H1 (cell line): Measurements from ENCODE around the gene WNT9A. TPM values are rescaled to one million over a fixed set of nuclear protein-coding genes. Genes with fewer than 3 reads are reported as not detected.
A peak's percentile ranks its signal among the peaks of the same experiment; 100 is the strongest.

Experiments
- CTCF ChIA-PET: fragments of 300-600 bp; sonication (Branson Sonifier 250); formaldehyde crosslinking; loops from one replicate; lab custom pipeline; 2021; ENCODE audit not compliant: partially characterized antibody; lab: Charles Lee
- POLR2A ChIA-PET: fragments of 300-600 bp; sonication (Branson Sonifier 250); formaldehyde crosslinking; loops from one replicate; lab custom pipeline; 2021; ENCODE audit warnings: inconsistent platforms; ENCODE audit not compliant: partially characterized antibody; lab: Charles Lee
- DNase-seq, 2 experiments: peaks; one replicate each; pipeline versions ENCODE4 v3.0.0 to v3.0.0-alpha.2; 2010 to 2022; ENCODE audit warnings: low spot score in 2 of 2, low read depth in 1 of 2, mixed read lengths in 1 of 2
- FAIRE-seq: peaks from 2 replicates; lab custom pipeline; 2011; peaks lifted over from hg19 to GRCh38; lab: Jason Lieb, UNC
- H2AFZ ChIP-seq: 2 replicates; pipeline ENCODE4 v1.8.1; 2012; ENCODE audit warnings: low read length, inconsistent platforms
- H2AK5ac ChIP-seq: 2 replicates; pipeline ENCODE4 v1.6.1; 2013; ENCODE audit warnings: low read depth, low read length
- H2BK120ac ChIP-seq: replicated peaks from 2 replicates; pipeline ENCODE3; 2013; ENCODE audit warnings: low read depth, low read length, inconsistent platforms
- H2BK12ac ChIP-seq: 2 replicates; pipeline ENCODE4 v1.6.1; 2013; ENCODE audit warnings: low read depth, low read length
- H2BK15ac ChIP-seq: 2 replicates; pipeline ENCODE4 v1.6.1; 2013; ENCODE audit warnings: low read length
- H2BK20ac ChIP-seq: 2 replicates; pipeline ENCODE4 v1.6.1; 2013; ENCODE audit warnings: low read length
- H2BK5ac ChIP-seq: 2 replicates; pipeline ENCODE4 v1.6.1; 2013; ENCODE audit warnings: low read depth, low read length
- H3K14ac ChIP-seq: 2 replicates; pipeline ENCODE4 v1.6.1; 2013; ENCODE audit warnings: inconsistent platforms; ENCODE audit not compliant: insufficient read length
- H3K18ac ChIP-seq: 2 replicates; pipeline ENCODE4 v1.6.1; 2013; ENCODE audit warnings: low read length; ENCODE audit errors: extremely low read depth
- H3K23ac ChIP-seq: 2 replicates; pipeline ENCODE4 v1.6.1; 2013; ENCODE audit warnings: inconsistent platforms; ENCODE audit not compliant: insufficient read length
- H3K23me2 ChIP-seq: 2 replicates; pipeline ENCODE4 v1.6.1; 2013; ENCODE audit warnings: low read depth, low read length
- H3K27ac ChIP-seq: 2 replicates; pipeline ENCODE4 v1.6.1; 2011; ENCODE audit warnings: low read depth, low read length, inconsistent platforms
- H3K27me3 ChIP-seq, 4 experiments: replicated peaks in 1 of 4; 1 replicate in 1 of 4; 2 replicates in 3 of 4; pipeline versions ENCODE4 v1.6.1 to v1.8.1; 2011 to 2013; ENCODE audit warnings: low read length in 3 of 4, mild to moderate bottlenecking in 3 of 4, inconsistent platforms in 2 of 4, mixed read lengths in 2 of 4, moderate library complexity in 1 of 4; ENCODE audit not compliant: control insufficient read depth in 3 of 4, insufficient read depth in 3 of 4; ENCODE audit errors: extremely low read depth in 1 of 4
- H3K36me3 ChIP-seq, 4 experiments: 2 replicates each; pipeline versions ENCODE4 v1.6.1 to v1.8.1; 2011 to 2013; ENCODE audit warnings: mild to moderate bottlenecking in 4 of 4, low read length in 3 of 4, moderate library complexity in 2 of 4, control low read depth in 1 of 4, inconsistent platforms in 1 of 4; ENCODE audit not compliant: insufficient read depth in 4 of 4, control insufficient read depth in 2 of 4
- H3K4ac ChIP-seq: replicated peaks from 2 replicates; pipeline ENCODE3; 2013; ENCODE audit warnings: low read length, low read depth, mixed read lengths, inconsistent platforms; ENCODE audit not compliant: insufficient read length
- H3K4me1 ChIP-seq, 4 experiments: replicated peaks in 1 of 4; 1 replicate in 1 of 4; 2 replicates in 3 of 4; pipeline versions ENCODE4 v1.6.1 to v1.8.1; 2011 to 2013; ENCODE audit warnings: low read length in 3 of 4, inconsistent platforms in 2 of 4, mixed read lengths in 1 of 4; ENCODE audit not compliant: insufficient read depth in 4 of 4, control insufficient read depth in 3 of 4
- H3K4me2 ChIP-seq, 2 experiments: 2 replicates each; pipeline versions ENCODE4 v1.6.1 to v1.8.1; 2011 to 2013; ENCODE audit warnings: low read depth in 2 of 2, low read length in 2 of 2, control low read depth in 1 of 2, inconsistent platforms in 1 of 2, mild to moderate bottlenecking in 1 of 2; ENCODE audit not compliant: insufficient read depth in 1 of 2
- H3K4me3 ChIP-seq, 4 experiments: fragments of 200-600, 300-600 bp in 1 of 4; sonication (generic), shearing (Covaris generic), sonication (Bioruptor Twin) in 1 of 4; 2 replicates each; pipeline versions ENCODE4 v1.5.1 to v1.8.1; 2011 to 2016; ENCODE audit warnings: low read length in 4 of 4, low read depth in 3 of 4, control low read depth in 2 of 4, inconsistent platforms in 2 of 4, mild to moderate bottlenecking in 2 of 4, mixed read lengths in 1 of 4, moderate library complexity in 1 of 4; ENCODE audit not compliant: insufficient read depth in 2 of 4; ENCODE audit errors: extremely low read depth in 1 of 4
- H3K56ac ChIP-seq: replicated peaks from 2 replicates; pipeline ENCODE3; 2013; ENCODE audit warnings: low read depth, mild to moderate bottlenecking, mixed read lengths, low read length, inconsistent platforms; ENCODE audit not compliant: insufficient read length
- H3K79me1 ChIP-seq: 2 replicates; pipeline ENCODE4 v1.6.1; 2013; ENCODE audit warnings: low read depth, low read length, control low read depth
- H3K79me2 ChIP-seq, 2 experiments: 2 replicates each; pipeline versions ENCODE4 v1.6.1 to v1.8.1; 2012 to 2013; ENCODE audit warnings: low read length in 2 of 2, mild to moderate bottlenecking in 2 of 2, inconsistent platforms in 1 of 2; ENCODE audit not compliant: insufficient read depth in 2 of 2, control insufficient read depth in 1 of 2
- H3K9ac ChIP-seq, 4 experiments: replicated peaks in 1 of 4; 1 replicate in 1 of 4; 2 replicates in 3 of 4; pipeline versions ENCODE4 v1.6.1 to v1.8.1; 2011 to 2013; ENCODE audit warnings: low read depth in 3 of 4, low read length in 3 of 4, control low read depth in 2 of 4, mild to moderate bottlenecking in 2 of 4, moderate library complexity in 2 of 4, inconsistent platforms in 1 of 4; ENCODE audit errors: extremely low read depth in 1 of 4
- H3K9me3 ChIP-seq, 2 experiments: 2 replicates each; pipeline versions ENCODE4 v1.6.1 to v1.8.1; 2012 to 2013; ENCODE audit warnings: mild to moderate bottlenecking in 2 of 2, moderate library complexity in 2 of 2, control low read depth in 1 of 2, inconsistent platforms in 1 of 2, low read depth in 1 of 2, low read length in 1 of 2, mixed read lengths in 1 of 2; ENCODE audit not compliant: insufficient read depth in 2 of 2
- H4K20me1 ChIP-seq, 2 experiments: replicated peaks in 1 of 2; 2 replicates each; pipeline versions ENCODE3 to v1.8.1; 2011 to 2013; ENCODE audit warnings: inconsistent platforms in 2 of 2, low read length in 2 of 2, mild to moderate bottlenecking in 1 of 2; ENCODE audit not compliant: insufficient read depth in 2 of 2, control insufficient read depth in 1 of 2
- H4K5ac ChIP-seq: 2 replicates; pipeline ENCODE4 v1.6.1; 2013; ENCODE audit warnings: low read length, low read depth, mixed read lengths, inconsistent platforms; ENCODE audit not compliant: insufficient read length
- H4K8ac ChIP-seq: 2 replicates; pipeline ENCODE4 v1.8.0; 2013; ENCODE audit warnings: mild to moderate bottlenecking, moderate library complexity, low read length, inconsistent platforms; ENCODE audit not compliant: insufficient read depth; ENCODE audit errors: extremely low read depth
- H4K91ac ChIP-seq: replicated peaks from 2 replicates; pipeline ENCODE3; 2013; ENCODE audit warnings: low read length, mixed read lengths, inconsistent platforms; ENCODE audit not compliant: insufficient read length
- E2F6 ChIP-seq: IDR thresholded peaks from 2 replicates; pipeline ENCODE4 v1.6.1; 2012; ENCODE audit warnings: inconsistent platforms
- GTF2F1 ChIP-seq: IDR thresholded peaks from 2 replicates; pipeline ENCODE4 v1.6.1; 2012; ENCODE audit warnings: low read depth, low read length, improper control_type of control experiment, borderline replicate concordance
- HDAC2 ChIP-seq, 2 experiments: fragments of 300-600 bp in 1 of 2; sonication (generic) in 1 of 2; IDR thresholded peaks; 2 replicates each; pipeline ENCODE4 v1.6.1; 2011 to 2012; ENCODE audit warnings: low read depth in 2 of 2, low read length in 2 of 2, mild to moderate bottlenecking in 2 of 2, moderate library complexity in 2 of 2, borderline replicate concordance in 1 of 2, inconsistent platforms in 1 of 2
- KDM4A ChIP-seq: IDR thresholded peaks from one replicate; pipeline ENCODE4 v1.7.1; 2012; ENCODE audit warnings: low read depth, mild to moderate bottlenecking, moderate library complexity, low read length, inconsistent platforms; ENCODE audit not compliant: severe bottlenecking
- NRF1 ChIP-seq: IDR thresholded peaks from 2 replicates; pipeline ENCODE4 v1.6.1; 2011; ENCODE audit warnings: mild to moderate bottlenecking, low read depth, low read length, improper control_type of control experiment
- WGBS, 2 experiments: shearing (Covaris generic) in 1 of 2; methylation state at CpG; one replicate each; pipeline versions ENCODE4 v1.1.6 to v1.1.7; 2013 to 2015; ENCODE audit warnings: low lambda C conversion rate in 2 of 2, mixed read lengths in 2 of 2, inconsistent platforms in 1 of 2, low coverage in 1 of 2, missing lambda C conversion rate in 1 of 2; ENCODE audit not compliant: insufficient replicate concordance in 2 of 2, insufficient coverage in 1 of 2, insufficient read length in 1 of 2; ENCODE audit errors: extremely low coverage in 1 of 2, missing lambda C conversion rate in 1 of 2; 5-methylcytosine and 5-hydroxymethylcytosine counted together
- polyA plus RNA-seq, 7 experiments: library from polyadenylated mRNA; depleted of rRNA in 3 of 7; stranded (reverse) in 5 of 7; unstranded in 2 of 7; fragments of >200 nt in 5 of 7; fragments of 200-250 nt in 2 of 7; gene quantifications; 1 replicate in 5 of 7; 2 replicates in 1 of 7; 4 replicates in 1 of 7; pipeline versions ENCODE4 v1.2.1 to v1.2.3, GENCODE V29; 2011 to 2013; ENCODE audit warnings: missing spikeins in 2 of 7, mixed read lengths in 2 of 7
- total RNA-seq: library from RNA; stranded (reverse); fragmentation: NEBNext Ultra II Directional; extraction: Animal tissue kit (Norgen Biotek cat#: 25700); gene quantifications from 2 replicates; pipeline ENCODE4 v1.2.1, GENCODE V29; 2021

Gene WNT9A
- total and polyA plus RNA-seq, 2 of the 8 experiments (the other 6 are each of a cell fraction or from before 2014, with no cell fraction given) = 1.1 to 1.5 TPM

- H3K4me1 ChIP-seq = peaks cover 0 to 27% (median 11%) of the 10 kb centered on the region in 4 experiments; a peak in 6 of 7 replicates
- peak overlapping the region; percentile 39 to 72 (median 54) for H3K4me3 ChIP-seq
- peak overlapping the region; percentile 81; the same call in 1 of the 2 replicates for H4K8ac ChIP-seq
- H3K27ac ChIP-seq = no peak overlapping the region
- no peak overlapping the region for H3K14ac ChIP-seq
- no peak overlapping the region for H2AK5ac ChIP-seq
- DNase-seq (peak in 1 of 2 experiments; percentile 75), FAIRE-seq (no peak)
- no peak overlapping the region for H3K23ac ChIP-seq
- H3K79me2 ChIP-seq = no peaks in the 10 kb centered on the region
- H2BK5ac ChIP-seq = peak overlapping the region; percentile 60; the same call in 1 of the 2 replicates
- H2BK15ac ChIP-seq = no peak overlapping the region
- no peak overlapping the region for H4K5ac ChIP-seq
- peak overlapping the region; percentile 79 for H4K91ac ChIP-seq
- no peak overlapping the region for H3K56ac ChIP-seq
- peak overlapping the region; percentile 83 for H3K18ac ChIP-seq
- 16% methylated on average over 22 of the region's 40 CpGs; no CpG with 5 or more reads in 1 of the 2 experiments for WGBS, 2 experiments
- POLR2A ChIA-PET = interaction anchor here (0.9 to 1.7 kb wide), 4 partner anchors 8 to 158 kb away, joined by 3 to 5 read pairs (median 4); no protein-coding TSS in a partner anchor
- H3K27me3 ChIP-seq = no peaks in the 10 kb centered on the region; a peak in 2 of 7 replicates
- no peaks in the 10 kb centered on the region for H3K79me1 ChIP-seq
- peak overlapping the region; percentile 2; the same call in 1 of the 2 replicates for H2AFZ ChIP-seq
- CTCF ChIA-PET = interaction anchor here (0.9 to 1.4 kb wide), 4 partner anchors 11 to 406 kb away, joined by 3 to 4 read pairs (median 3); no protein-coding TSS in a partner anchor
- no peaks in the 10 kb centered on the region for H3K9me3 ChIP-seq
- H2BK120ac ChIP-seq = no peak overlapping the region
- TF ChIP-seq GTF2F1 (no peak), E2F6 (peak; percentile 46), NRF1 (peak; percentile 72), HDAC2 (IDR thresholded peaks at IDR 0.05; ENCODE audit: borderline replicate concordance in 1 of 2, low read depth in 2 of 2, low read length in 2 of 2) (0 out of 4 replicates have a peak, but pooled peaks of 1 of the 2 experiments have one; percentile 13), KDM4A (peak; percentile 9)
- H2BK20ac ChIP-seq = no peak overlapping the region
- no peak overlapping the region for H3K4ac ChIP-seq
- peak overlapping the region in 3 of 4 experiments; percentile 12 to 51 (median 36); a peak in 3 of 7 replicates for H3K9ac ChIP-seq
- peaks cover 13% of the 10 kb centered on the region; the same call in 1 of the 2 replicates for H3K23me2 ChIP-seq
- peak overlapping the region; percentile 75 to 88 for H3K4me2 ChIP-seq
- 0 out of 2 replicates have a peak overlapping the region, but pooled peaks have one; percentile 75 for H2BK12ac ChIP-seq
- H4K20me1 ChIP-seq = no peaks in the 10 kb centered on the region
- H3K36me3 ChIP-seq = no peaks in the 10 kb centered on the region
Observed at GRCh38 chr1:227887697-227888403, 59.9 kb downstream of the WNT9A start.
